NCI-H82 (cell line): ENCODE results near the gene CLECL1.
"Not testable (repeated sequence)": the region's sequence is repeated elsewhere in the genome, so short reads cannot be mapped to it uniquely, and the experiment has no call there.

Experiments used
- DNase-seq: peaks from one replicate; lab custom pipeline; 2025; lab: John Stamatoyannopoulos, UW

Gene CLECL1

GRCh38 chr12:9694241-9694640, 38.7 kb downstream of the CLECL1 start:
- no peak for DNase-seq

DNA sequence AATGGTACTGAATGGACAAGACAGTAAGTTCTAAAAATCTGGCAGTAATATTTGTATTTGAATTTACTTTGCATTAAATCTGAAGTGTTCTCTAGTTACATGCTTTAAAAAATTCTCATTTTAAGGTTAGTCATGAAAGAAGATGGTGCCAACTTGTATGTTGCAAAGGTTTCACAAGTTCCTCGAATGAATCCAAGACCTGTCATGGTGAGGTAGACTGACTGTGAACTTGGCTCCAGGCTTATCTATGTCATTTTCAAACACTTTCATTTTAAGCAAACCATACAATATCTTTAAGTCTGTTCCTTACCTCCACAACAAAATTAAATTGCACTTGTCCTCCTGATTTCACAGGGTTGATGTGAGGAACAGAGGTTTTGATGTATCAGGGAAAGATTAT, 40.0 kb downstream of the CLECL1 start:
- DNase-seq = no peak

GRCh38 chr12:9687228-9687627, 45.7 kb downstream of the CLECL1 start:
- no peak for DNase-seq

GRCh38 chr12:9685915-9686314, 47.0 kb downstream of the CLECL1 start:
- no peak for DNase-seq

DNA sequence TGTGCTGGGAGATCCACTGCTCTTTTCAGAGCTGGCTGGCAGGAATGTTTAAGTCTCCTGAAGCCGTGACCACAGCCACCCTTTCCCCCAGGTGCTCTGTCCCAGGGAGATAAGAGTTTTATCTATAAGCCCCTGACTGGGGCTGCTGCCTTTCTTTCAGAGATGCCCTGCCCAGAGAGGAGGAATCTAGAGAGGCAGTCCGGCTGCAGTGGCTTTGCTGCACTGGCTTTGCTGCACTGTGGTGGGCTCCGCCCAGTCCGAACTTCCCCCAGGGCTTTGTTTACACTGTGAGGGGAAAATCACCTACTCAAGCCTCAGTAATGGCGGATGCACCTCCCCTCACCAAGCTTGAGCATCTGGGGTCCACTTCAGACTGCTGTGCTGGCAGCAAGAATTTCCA, 47.5 kb downstream of the CLECL1 start:
- peak; percentile 28 for DNase-seq

GRCh38 chr12:9682949-9683348, 49.9 kb downstream of the CLECL1 start:
- DNase-seq = not testable (repeated sequence)

DNA sequence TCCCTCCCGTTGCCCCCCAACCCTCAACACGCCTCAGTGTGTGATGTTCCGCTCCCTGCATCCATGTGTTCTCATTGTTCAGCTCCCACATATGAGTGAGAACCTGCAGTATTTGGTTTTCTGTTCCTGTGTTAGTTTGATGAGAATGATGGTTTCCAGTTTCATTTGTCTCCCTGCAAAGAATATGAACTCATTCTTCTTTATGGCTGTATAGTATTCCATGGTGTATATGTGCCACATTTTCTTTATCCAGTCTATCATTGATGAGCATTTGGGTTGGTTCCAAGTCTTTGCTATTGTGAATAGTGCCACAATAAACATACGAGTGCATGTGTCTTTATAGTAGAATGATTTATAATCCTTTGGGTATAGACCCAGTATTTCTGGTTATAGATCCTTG, 50.4 kb downstream of the CLECL1 start:
- not testable (repeated sequence) for DNase-seq

- no peak for DNase-seq
Measured at GRCh38 chr12:9674226-9674590, 58.7 kb downstream of the CLECL1 start.

- DNase-seq = no peak
Measured at GRCh38 chr12:9673404-9674225, 59.3 kb downstream of the CLECL1 start.
